ENCODE results near the gene PSMD5.

Gene PSMD5

DNA sequence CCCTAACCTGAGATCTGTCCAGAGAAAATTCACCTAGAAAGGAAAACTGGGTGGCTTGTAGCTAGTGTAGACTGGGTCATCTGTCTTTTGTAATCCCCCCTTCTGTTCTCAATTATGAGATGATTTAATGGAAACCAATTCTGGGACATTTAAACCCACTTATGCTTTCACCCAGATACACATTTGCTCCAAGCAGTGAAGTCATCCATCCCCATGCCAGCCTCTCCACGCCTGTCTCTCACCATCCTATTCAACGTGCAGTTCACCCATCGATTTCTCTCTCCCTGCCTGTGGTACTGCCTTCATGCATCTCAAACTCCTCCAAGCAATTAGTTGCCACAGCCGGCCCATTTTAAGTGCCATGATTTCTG lies 32.5 kb upstream of the PSMD5 start:
- DNase-seq (ENCODE audit: low read depth in 2 of 2), result no peak

DNA sequence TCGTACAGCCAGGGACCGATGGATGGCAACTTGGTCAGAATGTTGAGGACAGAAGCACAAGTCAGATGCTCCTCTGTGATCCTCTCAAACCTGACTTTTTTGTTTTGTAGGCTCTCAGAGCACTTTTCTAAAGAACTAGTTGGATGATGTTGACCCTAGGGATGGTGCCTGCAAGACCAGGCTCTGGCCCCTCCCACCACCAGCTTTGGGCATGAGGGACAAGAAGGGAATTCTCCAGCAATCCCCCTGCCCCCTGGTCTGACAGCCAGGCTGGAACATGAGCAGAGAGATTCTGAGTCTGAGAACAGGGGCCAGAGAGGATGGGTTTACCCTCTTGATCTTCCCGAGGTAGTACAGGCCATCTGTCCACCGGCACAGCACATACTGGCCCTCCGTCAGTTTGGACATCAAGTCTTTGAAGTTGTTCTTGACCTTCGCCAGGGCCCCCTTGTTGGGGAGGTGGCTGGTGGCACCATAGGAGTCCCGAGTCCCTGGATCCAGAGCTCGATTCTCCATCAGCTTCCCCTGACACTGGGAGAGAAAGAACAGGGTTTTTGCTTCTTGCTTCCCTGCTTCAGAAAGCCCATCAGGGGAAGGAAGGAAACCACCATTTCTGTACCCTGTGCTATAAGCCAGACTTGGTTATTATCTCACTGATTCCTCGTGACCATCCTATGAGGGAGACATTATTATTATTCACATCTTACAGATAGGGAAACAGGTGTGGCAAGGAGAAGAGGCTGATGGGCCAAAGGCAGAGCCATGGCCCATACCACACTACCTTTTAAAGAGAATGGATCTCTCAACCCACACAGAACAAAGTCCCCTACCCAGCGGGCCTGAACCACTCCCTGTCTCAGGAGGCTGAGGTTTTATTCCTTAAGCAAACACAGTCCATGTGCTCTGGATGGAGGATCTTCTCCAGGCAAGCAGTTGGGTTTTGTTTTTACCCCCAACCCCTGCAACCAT lies 31.8 kb upstream of the PSMD5 start:
- DNase-seq (ENCODE audit: low read depth in 2 of 2), result no peak

DNA sequence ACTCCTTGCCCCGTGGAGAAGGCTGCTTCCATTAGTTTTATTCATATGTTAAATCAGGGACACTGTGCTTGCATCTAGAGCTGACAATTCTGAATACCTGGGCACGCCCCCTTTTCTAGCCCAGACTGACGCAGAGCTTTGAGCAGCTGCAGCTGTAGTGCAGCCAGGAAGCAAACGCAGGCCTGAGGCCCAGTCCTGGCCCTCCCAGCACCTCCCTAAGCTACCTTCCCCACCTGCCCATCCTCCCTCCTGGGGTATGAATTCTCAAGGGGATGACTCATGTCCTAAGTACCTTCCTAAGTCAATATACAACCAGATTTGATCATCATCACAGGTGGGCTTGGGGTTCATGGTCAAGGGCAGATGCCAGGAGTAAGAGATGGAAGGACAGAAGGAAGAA lies 30.8 kb upstream of the PSMD5 start:
- DNase-seq (ENCODE audit: low read depth in 2 of 2), result no peak

DNA sequence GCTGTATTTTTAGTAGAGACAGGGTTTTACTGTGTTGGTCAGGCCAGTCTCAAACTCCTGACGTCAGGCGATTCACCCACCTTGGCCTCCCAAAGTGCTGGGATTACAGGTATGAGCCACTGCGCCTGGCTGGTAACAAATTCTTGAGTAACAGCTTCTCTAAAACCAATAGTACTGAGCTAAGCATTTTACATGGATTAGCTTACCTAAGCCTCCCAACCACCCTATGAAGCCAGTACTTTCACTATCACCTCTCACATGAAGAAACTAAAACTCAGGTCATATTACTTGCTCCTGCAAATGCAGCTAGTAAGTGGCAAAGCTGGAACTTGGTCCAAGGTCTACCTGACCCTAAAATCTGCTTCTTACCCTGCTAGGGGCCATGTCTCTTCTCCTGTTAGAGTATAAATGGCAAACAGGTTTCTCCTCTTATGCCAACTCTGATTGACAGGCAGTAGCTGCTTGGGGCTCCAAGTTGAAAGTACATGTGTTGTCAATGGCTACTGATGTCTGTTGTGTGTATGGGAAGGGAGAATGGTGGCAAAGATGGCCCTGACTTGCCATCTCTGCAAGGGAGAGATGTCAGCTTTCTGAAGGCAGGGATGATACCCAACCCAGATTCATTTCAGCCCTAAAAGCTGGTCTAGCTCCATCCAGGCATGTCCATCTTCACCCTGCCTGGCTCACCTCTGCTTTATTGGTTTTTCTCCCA lies 30.2 kb upstream of the PSMD5 start:
- no peak for DNase-seq (ENCODE audit: low read depth in 2 of 2)

DNA sequence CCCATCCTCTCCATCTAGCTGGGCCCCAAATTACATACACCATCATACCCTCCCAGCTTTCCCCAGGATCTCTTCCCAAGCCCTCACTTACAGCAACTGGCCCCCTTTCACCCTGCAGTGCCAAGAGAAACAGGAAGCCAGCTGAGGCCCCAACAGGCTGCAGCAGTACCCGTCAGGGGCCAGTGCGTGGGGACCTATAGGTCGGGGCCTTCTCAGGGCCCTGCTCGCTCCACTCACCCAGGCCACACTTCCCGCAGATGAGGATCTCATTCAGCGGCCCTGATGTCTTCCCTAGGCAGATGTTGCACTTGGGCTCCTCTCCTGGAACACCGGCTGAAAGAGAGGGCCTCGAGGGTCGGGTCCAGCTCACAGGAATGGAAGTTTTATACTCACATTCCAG lies 27.5 kb upstream of the PSMD5 start:
- DNase-seq (ENCODE audit: low read depth in 2 of 2), result no peak

DNA sequence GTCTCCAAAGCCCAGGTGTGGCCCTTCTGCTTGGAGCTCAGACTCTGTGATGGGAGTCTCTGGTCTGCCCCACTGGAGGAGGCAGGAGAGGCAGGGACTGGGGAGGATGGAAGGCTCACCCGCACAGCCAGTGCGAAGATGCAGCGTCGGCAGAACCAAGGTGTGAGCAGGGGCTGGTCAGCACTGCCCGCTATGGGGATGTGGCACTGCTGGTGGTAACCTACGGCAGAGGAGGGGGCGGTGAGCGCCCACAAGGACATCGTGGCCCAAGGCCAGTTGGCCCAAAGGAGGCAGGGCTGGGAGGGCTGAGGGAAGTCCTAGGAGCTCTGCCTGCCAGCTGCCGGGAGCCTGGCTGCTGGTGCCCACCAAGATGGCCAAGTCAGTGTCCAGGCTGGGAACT lies 27.0 kb upstream of the PSMD5 start:
- DNase-seq (ENCODE audit: low read depth in 2 of 2), result no peak

DNA sequence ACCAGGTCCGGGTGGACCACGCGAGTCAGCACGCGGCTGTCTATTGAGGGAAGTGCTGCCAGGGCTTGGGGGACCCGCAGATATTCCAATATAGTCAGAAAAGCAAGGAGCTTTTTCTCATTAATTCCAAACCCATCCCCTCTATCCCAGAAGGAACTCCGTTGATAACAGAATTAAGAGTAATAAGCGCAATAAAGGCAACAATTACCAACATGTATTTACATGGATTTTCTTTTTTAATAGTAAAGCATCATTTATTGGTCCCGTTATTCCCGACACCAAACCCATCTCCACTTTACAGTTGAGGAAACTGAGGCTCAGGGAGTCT lies 26.6 kb upstream of the PSMD5 start:
- no peak for DNase-seq (ENCODE audit: low read depth in 2 of 2)

DNA sequence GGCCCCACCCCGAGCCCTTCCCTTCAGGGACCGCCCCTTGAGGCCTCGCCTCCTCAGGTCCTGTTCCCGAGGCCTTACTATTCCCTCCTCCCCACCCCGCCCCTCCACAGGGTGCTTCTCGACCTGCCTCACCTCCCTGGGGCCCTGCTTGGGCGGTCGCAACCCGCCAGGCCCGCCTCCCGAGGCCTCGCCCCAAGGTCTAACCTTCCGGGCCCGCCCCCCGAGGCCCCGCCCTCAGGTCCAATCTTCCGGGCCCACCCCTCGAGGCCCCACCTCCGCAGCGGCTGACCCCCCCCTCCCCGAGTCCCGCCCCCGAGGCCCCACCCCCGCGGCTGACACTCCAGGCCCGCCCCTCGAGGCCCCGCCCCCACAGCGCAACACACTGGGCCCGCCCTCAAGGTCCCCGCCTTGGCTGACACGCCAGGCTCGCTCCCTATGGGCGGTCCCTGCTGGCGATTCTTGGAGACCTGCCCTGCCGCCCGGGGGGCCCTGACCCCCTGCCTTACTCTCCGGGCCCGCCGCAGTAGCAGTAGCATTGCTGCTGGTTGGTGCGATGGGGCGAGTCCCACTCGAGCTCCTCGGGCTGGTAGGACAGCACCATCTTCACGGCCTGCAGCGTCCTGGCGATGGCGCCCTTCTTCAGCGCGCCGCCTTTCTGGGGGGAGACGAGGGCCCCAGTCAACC lies 26.1 kb upstream of the PSMD5 start:
- DNase-seq (ENCODE audit: low read depth in 2 of 2), result peak; percentile 96 to 97

DNA sequence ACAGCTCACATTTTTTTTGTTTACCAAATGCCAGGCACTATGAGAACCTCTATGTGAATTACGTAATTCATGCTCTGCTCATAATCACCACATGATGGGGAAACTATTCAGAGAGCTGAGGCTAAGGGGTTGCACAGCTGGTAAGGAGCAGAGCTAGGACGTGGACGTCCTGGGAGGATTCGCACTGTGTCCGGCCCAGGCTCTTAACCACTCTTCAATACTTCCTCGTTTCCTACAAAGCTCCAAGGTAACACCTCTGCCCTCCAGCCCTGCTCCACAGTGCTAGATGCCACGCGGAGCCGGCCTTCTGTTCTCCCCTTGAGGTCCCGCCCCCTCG lies 25.6 kb upstream of the PSMD5 start:
- no peak for DNase-seq (ENCODE audit: low read depth in 2 of 2)

DNA sequence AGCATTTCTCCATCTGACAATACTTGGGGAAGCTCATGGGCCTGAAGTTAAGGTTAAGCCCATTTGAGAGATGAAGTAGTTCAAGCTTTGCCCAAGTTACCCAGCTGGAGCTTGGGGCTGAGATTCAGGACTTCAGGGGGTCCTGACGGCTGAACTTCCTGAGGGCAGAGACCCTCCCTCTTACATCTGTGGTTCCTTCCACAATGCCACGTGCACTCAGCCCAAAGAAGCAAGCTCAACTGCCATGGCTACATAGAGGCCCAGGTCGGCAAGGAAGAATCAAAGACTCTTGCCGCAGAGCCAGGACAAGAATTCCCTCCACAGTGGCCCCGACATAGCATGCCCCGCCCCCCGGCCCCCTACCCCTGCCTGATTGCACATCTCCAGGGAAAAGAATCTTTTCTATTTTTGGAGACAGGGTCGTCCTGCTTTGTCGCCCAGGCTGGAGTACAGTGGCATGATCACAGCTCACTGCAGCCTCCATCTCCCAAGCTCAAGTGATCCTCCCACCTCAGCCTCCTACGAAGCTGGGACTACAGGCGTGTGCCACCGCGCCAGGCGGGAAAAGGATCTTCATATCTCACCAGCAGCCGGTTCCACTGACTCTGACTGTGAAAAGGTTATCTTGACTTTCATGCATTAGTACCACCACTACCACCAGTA lies 25.1 kb upstream of the PSMD5 start:
- no peak for DNase-seq (ENCODE audit: low read depth in 2 of 2)

DNA sequence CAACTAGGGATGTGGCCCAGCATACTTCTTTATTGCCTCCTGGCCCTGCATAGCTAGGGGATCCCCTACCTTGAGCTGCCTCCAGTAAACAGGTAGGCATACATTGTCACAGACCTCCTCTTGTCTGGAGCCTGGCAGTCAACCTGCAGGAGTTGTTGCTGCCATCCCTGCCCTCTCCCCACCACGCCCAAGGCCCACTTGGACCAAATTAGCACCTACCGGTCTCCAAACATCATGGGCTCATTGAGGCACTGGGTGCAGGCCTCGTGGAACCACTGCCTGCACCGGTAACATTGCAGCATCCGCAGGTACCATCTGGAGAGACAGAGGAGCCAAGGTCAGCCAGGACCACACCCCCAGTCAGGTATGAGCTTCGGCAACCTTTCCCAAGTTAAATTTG lies 23.9 kb upstream of the PSMD5 start:
- no peak for DNase-seq (ENCODE audit: low read depth in 2 of 2)

DNA sequence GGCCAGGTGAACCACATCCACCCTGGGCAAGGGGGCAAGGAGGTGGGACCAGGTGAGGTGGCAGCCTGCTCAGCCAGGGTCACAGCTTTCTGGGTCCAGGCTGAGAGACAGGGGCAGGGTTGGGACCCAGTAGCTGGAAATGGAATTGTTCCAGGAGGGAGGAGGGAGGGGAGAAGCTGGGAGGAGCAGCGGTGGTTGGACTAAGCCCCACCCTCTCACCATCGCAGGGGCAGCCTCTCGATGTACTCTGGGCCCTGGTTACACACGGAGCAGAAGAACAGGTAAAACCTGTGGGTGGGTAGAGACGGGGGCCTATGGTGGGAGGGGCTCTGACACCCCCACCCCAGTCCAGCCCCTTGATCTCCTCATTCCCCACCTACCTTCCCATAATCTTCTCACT lies 23.1 kb upstream of the PSMD5 start:
- no peak for DNase-seq (ENCODE audit: low read depth in 2 of 2)

DNA sequence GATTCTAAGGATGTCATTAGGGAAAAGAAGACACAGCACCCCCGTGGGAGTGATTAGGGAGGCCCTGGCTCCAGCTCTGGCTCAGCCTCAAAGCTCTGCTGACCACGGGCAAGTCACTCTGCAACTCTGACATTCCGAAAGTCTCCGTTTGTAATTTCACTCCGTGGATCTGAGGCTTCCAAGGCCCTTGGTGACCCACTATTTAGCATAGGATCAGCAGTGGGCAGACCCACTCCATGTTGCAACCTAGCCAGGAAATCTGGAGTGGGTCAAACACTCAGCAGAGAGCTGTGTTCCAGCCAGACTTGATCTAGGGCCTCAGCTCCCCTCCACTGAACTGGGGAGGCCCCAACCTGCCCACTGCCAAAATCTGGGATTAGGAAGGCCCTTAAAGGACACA lies 22.5 kb upstream of the PSMD5 start:
- no peak for DNase-seq (ENCODE audit: low read depth in 2 of 2)

DNA sequence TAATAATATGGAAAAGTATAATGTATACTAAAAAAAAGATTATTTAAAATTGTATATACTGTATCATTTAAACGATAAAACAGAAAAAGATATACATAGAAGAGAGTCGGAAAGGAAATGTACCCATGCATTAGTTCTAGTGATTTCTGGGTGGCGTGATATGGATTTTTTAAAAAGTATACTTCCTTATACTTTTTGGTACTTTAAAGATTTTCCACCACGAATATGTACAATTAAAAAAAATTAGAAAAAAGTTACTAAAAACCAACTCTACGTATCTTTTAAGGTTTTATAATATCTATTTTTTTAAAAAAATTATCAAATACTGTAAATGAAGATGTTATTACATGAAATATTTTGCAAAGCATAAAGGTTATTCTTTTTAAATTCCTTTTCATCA lies 22.0 kb upstream of the PSMD5 start:
- DNase-seq (ENCODE audit: low read depth in 2 of 2), result no peak

DNA sequence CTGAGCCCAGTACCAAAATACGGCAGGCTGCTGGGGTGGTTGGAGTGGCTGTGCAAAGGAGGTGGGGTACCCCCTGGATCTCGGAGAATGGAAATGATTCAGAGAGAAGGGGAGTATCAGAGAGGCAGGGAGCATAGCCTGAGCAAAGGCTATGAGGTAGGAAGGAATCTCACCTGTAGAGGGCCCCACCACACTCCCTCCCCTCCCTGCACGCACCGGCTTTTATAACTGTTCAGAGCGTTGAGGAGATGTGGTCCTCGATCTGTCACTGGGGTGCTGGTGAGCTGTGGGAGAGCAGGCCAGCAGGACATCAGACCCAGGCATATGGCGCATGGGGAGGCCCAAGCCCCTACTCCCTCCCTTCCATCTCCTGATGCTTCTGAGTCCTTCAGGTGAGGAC lies 21.1 kb upstream of the PSMD5 start:
- DNase-seq (ENCODE audit: low read depth in 2 of 2), result no peak

DNA sequence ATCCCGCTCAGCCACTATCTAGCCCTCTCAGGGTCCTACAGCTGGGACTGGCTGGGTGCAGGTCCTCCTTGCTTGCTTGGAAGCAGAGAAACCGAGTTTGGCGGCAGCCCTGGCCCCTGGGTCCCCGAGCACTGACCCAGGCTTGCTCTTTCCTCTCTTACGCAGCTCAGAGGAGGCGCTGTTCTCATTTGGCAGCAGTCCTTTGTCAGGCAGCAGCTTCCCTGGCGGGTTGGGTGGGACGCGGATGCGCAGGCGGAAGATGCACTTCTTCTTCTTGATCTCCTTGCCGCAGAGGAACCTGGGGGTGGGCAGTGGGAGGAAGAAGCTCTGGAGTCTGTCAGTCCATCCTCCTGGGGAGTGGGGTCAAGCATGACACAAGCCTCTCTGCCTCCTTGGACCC lies 19.7 kb upstream of the PSMD5 start:
- no peak for DNase-seq (ENCODE audit: low read depth in 2 of 2)

DNA sequence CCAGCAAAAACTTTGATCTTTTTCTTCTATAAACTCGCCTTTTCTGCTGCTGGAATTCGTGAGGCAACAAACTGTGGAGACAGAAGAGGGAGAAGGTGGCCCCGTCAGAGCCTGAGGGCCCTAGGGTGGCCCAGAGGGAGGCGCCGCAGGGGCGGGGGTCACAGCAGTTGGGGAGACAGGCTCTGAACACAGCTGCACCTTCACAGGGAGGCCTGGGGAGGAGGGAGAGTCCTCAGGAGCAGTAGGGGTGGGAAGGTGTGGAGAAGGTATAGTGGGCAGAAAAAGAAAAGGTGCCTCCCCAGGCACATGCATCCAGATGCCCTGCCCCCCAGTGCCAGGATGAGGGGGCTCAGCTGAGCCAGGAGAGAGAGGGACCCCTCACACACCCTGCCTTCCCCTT lies 19.2 kb upstream of the PSMD5 start:
- no peak for DNase-seq (ENCODE audit: low read depth in 2 of 2)

DNA sequence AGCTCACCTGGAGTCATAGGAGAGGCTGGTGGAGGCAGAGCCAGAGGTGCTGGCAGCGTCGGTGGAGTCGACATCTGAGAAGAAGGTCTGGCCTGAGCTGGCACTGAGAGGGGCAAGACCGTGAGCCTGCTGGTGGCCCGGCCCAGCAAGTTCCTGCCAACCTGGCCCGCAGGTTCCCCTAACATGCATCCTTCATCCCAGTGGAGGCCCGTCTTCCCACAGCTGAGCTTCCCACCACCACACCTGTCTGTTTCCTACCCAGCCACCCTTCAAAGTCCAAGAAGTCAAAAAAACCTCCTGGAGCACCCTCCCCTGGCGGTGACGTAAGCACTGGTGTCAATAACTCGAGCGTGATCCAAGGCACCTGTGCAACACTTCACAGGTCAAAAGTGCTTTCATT lies 17.4 kb upstream of the PSMD5 start:
- DNase-seq (ENCODE audit: low read depth in 2 of 2), result no peak

DNA sequence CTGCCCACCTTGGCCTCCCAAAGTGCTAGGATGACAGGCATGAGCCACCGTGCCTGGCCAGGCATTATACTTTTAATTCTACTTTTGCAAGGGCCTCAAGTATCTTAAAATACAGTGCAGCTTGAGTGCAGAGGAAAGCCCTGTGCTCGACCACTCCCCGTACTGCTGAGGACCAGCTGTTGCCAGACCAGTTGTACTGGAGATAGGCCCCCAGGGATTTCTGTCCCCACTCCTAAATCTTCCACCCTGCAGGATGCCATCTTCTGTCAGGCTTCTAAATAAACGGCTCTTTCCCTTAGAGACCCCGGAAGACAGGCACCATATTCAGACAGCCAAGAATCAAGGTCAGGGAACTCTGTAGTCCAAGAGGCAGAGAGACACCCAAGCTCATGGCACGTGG lies 16.6 kb upstream of the PSMD5 start:
- no peak for DNase-seq (ENCODE audit: low read depth in 2 of 2)

DNA sequence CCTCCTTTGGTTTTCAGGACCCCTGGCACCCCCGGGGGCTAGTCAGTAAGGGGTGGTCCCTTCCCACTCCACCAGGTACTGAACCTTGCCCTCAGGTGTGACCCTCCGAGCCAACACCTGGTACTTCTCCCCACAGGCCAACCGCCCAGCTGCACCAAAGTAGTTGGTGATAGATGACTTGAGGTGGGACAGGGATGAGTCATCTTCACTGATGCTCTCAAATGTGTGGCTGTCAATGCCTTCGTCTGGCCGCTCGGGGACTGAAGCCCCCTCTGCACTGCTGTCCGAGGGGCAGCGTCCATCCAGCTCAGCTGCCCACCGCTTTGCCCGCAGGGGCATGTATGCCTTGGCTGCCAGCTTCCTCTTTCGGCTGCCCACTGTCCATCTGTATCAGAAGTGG lies 15.2 kb upstream of the PSMD5 start:
- no peak for DNase-seq (ENCODE audit: low read depth in 2 of 2)

DNA sequence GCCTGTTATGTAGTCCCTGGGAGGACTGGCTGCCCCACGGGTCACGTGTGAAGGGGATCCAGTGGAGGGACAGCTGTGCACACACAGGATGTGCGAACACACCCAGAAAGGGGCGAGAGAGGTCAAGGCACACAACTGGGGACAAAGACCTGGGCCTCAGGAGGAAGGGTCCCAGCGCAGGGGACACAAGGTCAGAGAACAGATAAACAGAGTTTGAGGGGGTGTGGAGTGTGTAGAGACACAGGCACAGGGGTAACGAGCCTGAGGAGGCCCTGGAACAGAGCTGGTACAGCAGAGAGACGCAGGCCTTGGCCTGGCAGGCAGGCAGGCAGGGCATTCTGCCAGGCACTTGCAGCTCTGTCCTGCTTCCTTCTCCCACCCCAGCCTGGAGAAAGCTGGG lies 14.8 kb upstream of the PSMD5 start:
- DNase-seq (ENCODE audit: low read depth in 2 of 2), result no peak

DNA sequence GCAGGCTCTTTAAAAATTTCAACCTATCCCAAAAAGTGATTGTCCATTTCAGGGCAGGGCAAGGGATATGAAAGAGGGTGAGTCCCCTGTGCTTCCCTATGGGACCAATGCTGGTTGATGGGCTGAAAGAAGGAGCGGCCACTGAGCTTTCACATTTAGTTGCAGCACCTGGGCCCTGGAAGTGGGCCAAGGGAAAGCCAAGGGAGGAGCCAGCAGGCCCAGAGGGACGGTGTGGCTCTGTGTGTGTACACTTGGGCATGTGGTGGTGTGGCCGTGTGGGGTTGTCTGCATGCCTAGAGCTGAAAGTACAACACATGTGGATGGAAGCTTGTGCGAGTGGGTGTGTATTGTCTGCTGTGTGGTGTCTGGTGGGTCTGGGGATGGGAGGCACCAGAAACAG lies 14.0 kb upstream of the PSMD5 start:
- no peak for DNase-seq (ENCODE audit: low read depth in 2 of 2)
